ENCODE results near the gene INSYN1.

GRCh38 chr15:73723191-73723590 is 30.0 kb downstream of the INSYN1 start:
- TF ChIP-seq CTCF (IDR thresholded peaks at IDR 0.05) (no peak), EP300 (IDR thresholded peaks at IDR 0.05) (no peak), POLR2A (IDR thresholded peaks at IDR 0.05) (no peak)

Measured in sigmoid colon (tissue), 4 donors.